ENCODE measurements around the gene SIGMAR1.

SIGMAR1 gene

DNA sequence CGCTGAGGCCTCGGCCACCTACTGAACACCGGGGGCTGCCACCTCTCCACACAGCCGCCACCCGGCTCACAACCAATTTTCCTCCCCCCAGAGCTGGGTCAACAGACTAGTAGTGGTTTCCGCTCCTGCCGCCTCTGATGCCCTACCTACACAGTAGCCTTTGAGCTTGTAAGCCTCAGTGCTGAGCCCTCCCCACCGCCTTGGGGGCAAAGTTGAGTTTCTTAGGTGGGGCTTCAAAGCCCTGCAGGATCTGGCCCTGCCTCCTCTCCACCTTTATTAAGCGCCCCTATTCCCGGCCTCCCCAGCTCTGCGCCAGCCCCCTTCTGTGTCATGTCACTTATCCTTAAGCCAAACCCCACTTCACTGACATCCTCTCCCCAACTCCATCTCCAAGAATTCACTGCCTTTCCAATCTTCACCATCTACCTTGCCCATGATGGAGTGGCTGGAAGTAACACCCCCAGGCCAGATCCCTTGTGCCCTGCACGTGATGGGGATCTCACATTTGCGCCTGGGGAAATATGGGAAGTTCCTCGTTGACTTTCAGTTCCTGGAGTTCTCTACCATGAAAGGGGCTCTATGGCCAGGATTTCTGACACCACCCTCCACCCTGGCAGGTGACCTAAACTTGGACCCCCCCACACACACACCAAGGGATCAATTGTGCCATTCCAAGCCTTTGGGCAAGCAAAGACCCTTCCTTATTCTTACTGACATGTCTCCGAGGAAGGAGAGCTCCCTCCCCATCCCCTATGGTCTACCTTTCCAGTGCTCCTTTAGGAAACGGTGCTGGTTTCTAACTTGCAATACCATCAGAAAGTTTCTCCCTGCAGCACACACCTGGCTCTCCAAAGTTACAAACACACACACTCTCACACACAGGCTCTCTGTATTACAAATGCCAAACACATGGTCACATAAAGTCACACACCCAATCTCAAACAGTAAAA is 45.4 kb downstream of the SIGMAR1 start:
- Mint-ChIP-seq H3K27ac (no peak overlapping the region), H3K36me3 (ENCODE audit: low read depth) (no peaks in the 10 kb centered on the region), H3K9me3 (no peaks in the 10 kb centered on the region), H3K4me1 (peaks cover 30% of the 10 kb centered on the region), H3K27me3 (ENCODE audit: low read depth) (peaks cover 76% of the 10 kb centered on the region), H3K4me3 (peak overlapping the region; percentile 33 to 92 (median 75))
- TF ChIP-seq, protein P1, sequence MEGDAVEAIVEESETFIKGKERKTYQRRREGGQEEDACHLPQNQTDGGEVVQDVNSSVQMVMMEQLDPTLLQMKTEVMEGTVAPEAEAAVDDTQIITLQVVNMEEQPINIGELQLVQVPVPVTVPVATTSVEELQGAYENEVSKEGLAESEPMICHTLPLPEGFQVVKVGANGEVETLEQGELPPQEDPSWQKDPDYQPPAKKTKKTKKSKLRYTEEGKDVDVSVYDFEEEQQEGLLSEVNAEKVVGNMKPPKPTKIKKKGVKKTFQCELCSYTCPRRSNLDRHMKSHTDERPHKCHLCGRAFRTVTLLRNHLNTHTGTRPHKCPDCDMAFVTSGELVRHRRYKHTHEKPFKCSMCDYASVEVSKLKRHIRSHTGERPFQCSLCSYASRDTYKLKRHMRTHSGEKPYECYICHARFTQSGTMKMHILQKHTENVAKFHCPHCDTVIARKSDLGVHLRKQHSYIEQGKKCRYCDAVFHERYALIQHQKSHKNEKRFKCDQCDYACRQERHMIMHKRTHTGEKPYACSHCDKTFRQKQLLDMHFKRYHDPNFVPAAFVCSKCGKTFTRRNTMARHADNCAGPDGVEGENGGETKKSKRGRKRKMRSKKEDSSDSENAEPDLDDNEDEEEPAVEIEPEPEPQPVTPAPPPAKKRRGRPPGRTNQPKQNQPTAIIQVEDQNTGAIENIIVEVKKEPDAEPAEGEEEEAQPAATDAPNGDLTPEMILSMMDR (IDR thresholded peaks at IDR 0.05; ENCODE audit: unreplicated experiment in 3 of 3) = peak in 1 of 3 experiments; percentile 33

- TF ChIP-seq, protein P1 (IDR thresholded peaks at IDR 0.05; ENCODE audit: unreplicated experiment in 3 of 3) = peak; percentile 83 to 95 (median 95)
- Mint-ChIP-seq H3K36me3 (ENCODE audit: low read depth) (no peaks in the 10 kb centered on the region), H3K27me3 (ENCODE audit: low read depth) (peaks cover 83% of the 10 kb centered on the region), H3K9me3 (no peaks in the 10 kb centered on the region), H3K4me3 (peak overlapping the region; percentile 87 to 92 (median 87)), H3K27ac (no peak overlapping the region), H3K4me1 (peaks cover 38% of the 10 kb centered on the region)
These were observed 46.2 kb downstream of the SIGMAR1 start for GRCh38 chr9:34591248-34591916.

DNA sequence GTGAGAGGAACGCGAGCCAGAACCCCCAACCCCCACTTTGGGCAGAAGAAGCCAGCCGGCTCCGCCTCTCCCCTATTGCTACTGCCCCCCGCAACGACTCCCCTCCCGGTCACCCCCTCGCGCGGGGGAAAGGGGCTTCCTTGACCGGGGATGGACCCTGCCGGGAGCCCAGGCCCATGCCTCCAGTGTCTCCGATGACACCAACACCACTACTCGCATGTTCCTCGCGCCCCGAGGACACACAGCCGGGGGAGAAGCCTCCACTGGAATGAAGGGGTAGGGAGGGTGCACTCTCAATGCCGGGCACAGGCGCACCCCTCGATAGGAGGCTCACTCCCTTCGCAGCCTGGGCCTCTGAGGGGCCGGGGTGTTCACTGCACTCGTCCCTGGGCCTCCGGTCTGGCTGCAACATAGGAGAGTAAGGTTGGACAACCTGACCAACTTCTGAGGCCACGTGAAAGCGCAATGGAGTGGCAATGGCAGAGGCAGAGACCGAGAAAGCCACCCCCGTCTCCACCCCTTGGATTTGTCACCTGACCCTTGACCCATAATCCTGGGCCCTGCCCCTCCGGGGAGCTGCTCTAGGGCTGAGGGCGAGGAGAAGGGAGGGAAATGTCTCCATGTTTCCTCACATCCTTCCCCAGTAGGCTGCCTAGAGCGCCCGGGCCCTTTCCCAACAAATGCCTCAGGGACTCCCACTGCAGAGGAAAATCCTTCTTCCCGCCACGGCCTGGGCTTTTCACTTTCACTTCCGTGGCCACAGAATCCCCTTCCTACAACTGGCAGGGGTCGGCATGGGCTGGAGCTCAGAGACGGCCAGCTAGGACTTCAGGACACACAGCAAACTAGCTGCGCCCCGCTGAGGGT is 47.0 kb downstream of the SIGMAR1 start:
- H3K36me3 Mint-ChIP-seq (ENCODE audit: low read depth) = no peaks in the 10 kb centered on the region
- H3K27ac Mint-ChIP-seq = peak overlapping the region; percentile 35 to 77 (median 72)
- TF ChIP-seq, protein P1 (IDR thresholded peaks at IDR 0.05; ENCODE audit: unreplicated experiment in 3 of 3) = no peak

DNA sequence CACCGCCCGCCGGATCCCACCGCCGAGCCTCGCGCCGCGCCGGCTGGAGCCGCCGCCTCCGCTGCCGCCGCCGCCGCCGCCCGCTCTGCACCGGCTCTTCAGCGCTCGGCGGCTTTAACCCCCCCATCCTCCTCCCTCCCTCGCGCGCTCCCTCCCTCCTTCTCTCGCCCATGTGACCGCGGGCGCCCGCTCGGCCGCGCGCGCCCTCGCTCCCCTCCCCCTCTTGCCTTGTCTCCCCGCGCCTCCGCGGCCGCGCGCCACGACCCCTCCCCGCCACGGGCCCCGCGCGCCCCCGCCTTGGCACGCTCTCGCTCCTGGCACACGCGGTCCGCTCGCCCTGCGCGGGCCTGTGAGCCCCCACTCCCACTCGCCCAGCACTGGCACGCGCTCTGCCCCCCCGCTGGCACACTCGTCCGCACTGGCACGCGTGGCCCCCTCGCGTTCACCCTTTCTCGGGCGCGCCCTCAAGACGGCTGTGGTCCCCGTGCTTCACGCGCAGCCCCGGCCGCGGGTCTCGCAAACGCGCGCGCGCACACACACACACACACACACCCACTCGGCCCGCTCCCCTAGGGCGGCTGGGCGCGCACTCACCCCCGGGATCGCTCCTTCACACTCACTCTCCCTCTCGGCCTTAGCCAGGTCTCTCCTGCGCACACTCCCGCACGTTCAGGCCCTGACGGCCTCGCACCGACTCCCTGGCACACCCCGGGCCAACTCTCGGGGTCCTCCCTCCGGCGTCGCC is 47.8 kb downstream of the SIGMAR1 start, which contains the start of gene CNTFR:
Gene CNTFR (minus strand): TSS at position 89 of the 745 bp plus-strand sequence. CDS start 20,743 bp downstream, outside the sequence.
- Mint-ChIP-seq H3K36me3 (ENCODE audit: low read depth) (no peaks in the 10 kb centered on the region), H3K27me3 (ENCODE audit: low read depth) (peaks cover 84% of the 10 kb centered on the region), H3K9me3 (no peaks in the 10 kb centered on the region), H3K4me3 (peak within 1 kb of the TSS; percentile 88 to 92 (median 92)), H3K4me1 (peaks cover 50% of the 10 kb centered on the region), H3K27ac (peak within 1 kb of the TSS; percentile 35 to 77 (median 72))
- TF ChIP-seq, protein P1 (IDR thresholded peaks at IDR 0.05; ENCODE audit: unreplicated experiment in 3 of 3) = no peak

More for the DNA sequence above, 47.0 kb downstream of the SIGMAR1 start:
- H3K4me1 Mint-ChIP-seq = peaks cover 46% of the 10 kb centered on the region
- H3K4me3 Mint-ChIP-seq = peak overlapping the region; percentile 87 to 92 (median 87)
- peaks cover 86% of the 10 kb centered on the region for H3K27me3 Mint-ChIP-seq (ENCODE audit: low read depth)
- H3K9me3 Mint-ChIP-seq = no peaks in the 10 kb centered on the region
